KOPT-K1 (cell line): ENCODE measurements around the gene HRH3.

ENCODE experiments used
- H3K27ac ChIP-seq: fragments of 200-600 bp; sonication (generic); 2 replicates; pipeline ENCODE4 v1.5.1; 2016; ENCODE audit warnings: antibody characterized with exemption, mild to moderate bottlenecking, low read depth, low read length; ENCODE audit not compliant: poor library complexity, severe bottlenecking
- H3K36me3 ChIP-seq: fragments of 200-600 bp; sonication (generic); 2 replicates; pipeline ENCODE4 v1.5.1; 2017; ENCODE audit warnings: antibody characterized with exemption, mild to moderate bottlenecking, low read length, moderate library complexity; ENCODE audit not compliant: insufficient read depth
- H3K9me3 ChIP-seq: fragments of 200-600 bp; sonication (generic); 2 replicates; pipeline ENCODE4 v1.5.1; 2017; ENCODE audit warnings: antibody characterized with exemption, low read length, mild to moderate bottlenecking; ENCODE audit not compliant: insufficient read depth, poor library complexity, severe bottlenecking

The HRH3 gene

DNA sequence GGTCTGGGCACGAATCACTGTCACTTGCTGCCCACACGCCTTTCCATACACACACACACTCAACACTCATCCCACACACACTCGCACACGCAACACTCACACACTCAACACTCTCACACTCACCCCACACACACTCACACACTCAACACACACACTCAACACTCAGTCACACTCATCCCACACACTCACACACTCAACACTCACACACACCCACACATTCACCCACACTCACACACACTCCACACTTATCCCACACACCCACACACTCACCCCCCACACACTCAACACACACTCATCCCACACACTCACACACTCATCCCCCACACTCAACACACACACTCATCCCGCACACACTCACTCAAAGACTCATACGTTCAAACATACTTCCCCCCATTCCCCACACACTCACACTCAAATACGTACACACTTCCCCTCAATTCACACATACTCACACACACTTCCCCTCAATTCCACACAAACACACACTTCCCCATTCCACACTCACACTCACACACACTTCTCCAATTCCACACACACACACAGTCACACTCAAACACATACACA lies 9.0 kb upstream of the HRH3 start:
- Histone ChIP-seq H3K27ac (no peak overlapping the region), H3K9me3 (no peaks in the 10 kb centered on the region)

DNA sequence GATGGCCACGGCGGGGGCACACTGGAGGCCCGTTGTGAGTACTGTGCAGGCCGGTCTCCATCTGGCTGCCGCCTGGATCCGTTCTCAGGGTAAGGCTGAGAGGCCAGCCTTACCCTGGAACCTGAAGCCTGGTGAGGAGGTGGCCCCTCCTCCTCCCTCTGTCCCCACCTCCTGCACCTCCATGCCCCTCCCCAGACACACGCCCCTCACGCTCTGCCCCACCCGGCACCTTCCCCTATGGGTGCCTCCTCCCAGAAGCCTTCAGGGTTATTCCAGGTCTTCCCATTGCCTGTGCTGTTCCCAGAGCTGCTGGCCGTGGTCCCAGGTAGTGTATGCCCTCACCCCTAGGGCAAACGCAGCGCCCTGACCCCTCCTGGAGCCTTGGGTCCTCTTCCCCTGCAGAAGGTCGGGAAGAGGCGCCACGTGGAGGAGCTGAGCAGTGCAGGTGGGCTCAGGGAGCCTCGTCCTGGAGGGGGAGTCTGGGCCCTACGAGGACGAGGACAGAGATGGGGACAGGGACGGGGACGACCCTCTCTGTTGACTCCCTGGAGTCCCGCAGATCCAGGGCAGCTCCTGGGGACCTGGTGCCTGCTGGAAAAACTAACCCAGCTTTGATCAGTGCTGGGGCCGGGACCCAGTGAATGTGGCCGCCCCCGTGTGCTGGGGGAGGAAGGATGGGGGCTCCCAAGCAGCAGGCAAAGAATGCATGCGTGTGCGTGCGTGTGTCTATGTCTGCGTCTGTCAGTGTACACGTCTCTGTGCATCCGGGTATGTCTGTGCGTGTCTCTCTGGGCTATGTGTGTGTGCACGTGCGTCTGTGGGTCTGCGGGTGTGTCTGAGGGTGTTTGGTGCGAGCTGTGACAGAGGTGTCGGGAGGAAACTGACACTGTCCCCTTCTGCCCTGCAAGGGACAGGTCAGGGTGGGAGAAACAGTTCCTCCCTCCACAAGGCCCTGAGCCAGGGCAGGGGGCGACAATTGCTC lies 8.2 kb upstream of the HRH3 start:
- H3K27ac ChIP-seq, result no peak overlapping the region
- H3K36me3 ChIP-seq, result no peaks in the 10 kb centered on the region
- H3K9me3 ChIP-seq, result no peaks in the 10 kb centered on the region

More for the DNA sequence above, 9.0 kb upstream of the HRH3 start:
- H3K36me3 ChIP-seq, result no peaks in the 10 kb centered on the region

DNA sequence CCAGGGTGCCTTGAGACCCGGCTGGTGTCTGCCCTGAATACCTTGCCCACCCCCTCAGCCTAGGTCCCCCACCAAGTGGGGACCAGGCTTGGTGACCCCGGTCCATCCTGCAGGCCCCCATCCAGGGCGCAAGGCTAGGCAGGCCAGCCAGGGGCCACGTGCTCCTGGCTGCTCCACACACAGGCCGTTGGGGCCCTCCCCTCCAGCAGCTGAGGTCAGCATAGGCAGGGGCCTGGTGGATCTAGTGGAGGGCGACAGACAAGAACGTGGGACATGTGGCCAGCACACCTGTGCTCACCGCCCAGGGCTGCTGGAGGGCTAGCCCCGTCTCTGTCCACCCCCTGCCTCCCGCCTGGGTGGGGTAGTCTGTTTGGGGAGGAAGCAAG lies 7.5 kb upstream of the HRH3 start:
- no peaks in the 10 kb centered on the region for H3K9me3 ChIP-seq
- H3K36me3 ChIP-seq, result no peaks in the 10 kb centered on the region
- H3K27ac ChIP-seq, result no peak overlapping the region

DNA sequence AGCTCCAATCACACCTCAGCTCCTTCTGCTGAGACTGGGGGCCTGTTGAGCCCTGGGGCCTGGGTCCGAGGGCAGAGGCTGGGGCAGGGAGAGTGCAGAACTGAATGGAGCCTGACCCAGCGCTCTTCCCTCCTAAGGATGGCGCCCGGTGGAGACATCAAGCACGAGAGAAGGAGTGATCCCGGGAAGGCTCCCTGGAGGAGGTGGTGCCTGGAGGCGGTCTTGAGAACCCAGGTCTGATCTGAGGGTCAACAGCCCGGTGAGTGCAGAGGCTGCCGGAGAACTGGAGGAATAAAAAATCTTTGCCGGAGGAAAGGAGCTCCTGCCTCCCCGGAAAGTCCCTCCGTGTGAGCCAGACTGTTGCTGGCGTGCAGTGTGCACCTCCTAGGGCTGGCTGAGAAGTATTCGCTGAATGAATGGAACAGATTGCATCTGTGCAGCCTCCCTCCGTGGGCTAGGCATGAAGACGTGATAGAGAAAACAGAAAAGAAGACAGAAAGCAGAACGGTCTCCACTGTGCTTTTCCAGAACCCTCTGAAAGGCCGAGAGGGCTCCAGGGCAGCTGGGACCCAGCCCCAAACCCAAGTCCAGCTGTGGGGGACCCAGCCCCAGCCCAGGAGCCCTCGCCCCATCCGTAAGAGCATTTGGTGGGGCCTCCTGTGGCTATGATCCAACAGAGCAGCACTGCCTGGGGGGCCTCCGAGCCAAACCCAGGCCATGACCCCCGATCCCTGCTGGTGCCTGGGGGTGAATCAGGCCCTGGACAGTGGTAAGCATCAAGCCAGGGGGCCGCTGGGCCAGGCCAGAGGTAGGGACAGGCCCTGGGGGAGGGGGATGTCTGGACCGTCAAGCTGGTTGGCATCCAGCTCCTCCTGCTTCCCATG lies 6.9 kb upstream of the HRH3 start:
- no peaks in the 10 kb centered on the region for H3K9me3 ChIP-seq
- no peak overlapping the region for H3K27ac ChIP-seq
- H3K36me3 ChIP-seq, result no peaks in the 10 kb centered on the region

DNA sequence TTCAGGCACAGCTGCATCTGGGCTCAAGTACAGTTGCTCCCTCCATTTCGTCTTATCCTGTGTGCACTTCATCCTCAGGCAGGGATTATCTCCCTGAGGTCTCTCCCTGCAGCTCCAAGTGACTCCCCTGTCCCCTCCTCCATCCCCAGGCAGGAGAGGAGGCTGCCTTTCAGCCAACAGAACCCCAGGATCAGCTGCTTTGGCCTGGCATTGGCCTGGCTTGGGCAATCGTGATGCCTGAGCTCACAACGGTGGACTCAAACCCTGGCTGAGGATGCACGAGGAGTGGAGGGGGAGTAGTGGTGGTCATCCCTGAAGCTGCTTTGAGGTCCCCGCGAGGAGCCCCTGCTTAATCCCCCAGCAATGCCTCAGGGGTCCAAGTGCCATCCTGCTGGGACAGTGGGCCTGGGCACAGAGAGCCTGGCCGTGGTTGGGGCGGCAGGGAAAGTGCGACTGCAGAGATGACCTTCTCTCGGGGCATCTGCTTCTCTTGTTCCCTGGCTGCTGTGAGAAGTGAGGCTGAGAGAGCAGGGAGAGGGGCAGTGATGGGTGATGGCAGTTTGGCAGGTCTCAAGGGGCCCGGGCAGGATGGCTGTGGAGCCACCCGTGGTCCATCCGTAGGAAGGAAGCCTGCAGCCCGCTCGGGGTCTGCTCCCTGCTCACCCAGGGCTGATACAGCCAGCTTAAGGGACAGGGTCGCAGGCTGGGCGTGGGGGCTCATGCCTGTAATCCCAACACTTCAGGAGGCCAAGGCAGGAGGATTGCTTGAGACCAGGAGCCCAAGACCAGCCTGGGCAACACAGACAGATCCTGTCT lies 6.0 kb upstream of the HRH3 start:
- no peaks in the 10 kb centered on the region for H3K36me3 ChIP-seq
- no peaks in the 10 kb centered on the region for H3K9me3 ChIP-seq
- no peak overlapping the region for H3K27ac ChIP-seq

DNA sequence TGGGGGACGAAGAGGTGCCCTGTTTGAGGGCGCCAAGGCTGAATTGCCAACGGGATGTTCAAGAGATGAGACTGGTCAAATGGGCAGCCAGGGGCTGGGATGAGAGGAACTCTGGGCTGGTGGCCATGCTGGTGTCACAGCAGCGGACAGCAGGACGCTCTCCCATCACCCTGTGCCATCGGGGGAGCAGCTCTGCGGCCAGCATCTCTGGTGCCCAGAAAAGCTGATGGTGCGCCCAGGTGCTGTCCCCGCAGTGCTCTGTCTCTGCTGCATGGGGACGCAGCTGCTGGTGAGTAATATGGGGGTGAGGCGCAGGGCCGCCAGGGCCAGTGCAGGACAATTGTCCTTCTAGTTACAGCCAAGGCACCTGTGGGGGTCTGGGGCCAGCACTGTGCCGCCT lies 4.9 kb upstream of the HRH3 start:
- Histone ChIP-seq H3K36me3 (no peaks in the 10 kb centered on the region), H3K27ac (no peak overlapping the region), H3K9me3 (no peaks in the 10 kb centered on the region)

DNA sequence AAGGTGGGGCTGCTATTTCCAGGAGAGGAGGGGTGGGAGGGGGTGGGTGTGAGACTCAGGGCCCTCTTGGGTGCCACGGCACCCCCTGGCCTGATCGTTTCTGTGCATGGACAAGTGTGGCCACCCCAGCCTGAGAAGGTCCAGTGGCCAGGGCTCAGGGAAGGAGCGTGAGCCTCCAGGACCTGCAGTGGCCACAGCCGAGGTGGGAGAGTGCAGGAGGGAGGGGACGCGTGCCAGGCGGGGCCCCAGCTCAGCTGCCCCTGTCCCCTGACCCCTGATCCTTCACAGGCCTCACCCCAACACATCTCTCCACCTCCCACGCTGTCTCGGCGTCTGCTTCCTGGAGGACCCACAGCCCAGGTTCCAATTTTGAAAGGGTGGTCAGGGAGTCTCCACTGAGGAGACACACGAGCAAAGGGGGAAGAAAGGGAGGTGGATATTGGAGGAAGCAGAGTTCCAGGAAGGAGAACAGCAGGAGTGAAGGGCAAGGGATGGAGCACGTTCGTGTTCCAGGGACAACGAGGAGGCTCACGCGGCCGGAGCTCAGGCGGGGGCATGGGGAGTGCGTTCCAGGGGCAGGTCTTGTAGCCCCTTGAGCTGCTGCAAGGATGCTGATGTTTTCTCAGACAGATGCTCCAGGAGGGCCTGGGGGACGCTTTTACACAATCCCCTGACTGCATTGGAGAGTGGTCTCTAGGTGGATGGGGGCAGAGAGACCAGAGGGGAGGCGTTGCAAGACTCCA lies 4.2 kb upstream of the HRH3 start:
- Histone ChIP-seq H3K36me3 (no peaks in the 10 kb centered on the region), H3K9me3 (no peaks in the 10 kb centered on the region), H3K27ac (no peak overlapping the region)

DNA sequence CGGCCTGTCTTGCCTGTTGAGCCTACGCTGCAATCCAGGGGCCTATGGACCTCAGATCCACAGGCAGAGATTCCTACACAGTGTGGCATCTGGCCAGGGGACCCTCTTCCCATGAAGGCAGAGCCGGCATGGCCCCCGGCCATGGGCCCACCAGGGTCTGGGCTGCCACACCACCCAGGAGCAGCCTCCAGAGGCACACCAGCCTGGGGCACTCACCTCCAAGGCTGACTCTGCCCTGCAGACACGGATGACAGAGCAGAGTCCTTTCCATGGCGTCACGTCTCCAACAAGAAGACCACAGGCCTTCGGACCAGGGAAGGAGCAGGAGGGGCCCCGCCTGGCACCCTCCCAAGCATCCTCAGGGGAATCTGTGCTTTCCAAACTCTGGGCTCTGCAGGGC lies 3.5 kb upstream of the HRH3 start:
- H3K9me3 ChIP-seq, result no peaks in the 10 kb centered on the region
- no peak overlapping the region for H3K27ac ChIP-seq
- no peaks in the 10 kb centered on the region for H3K36me3 ChIP-seq

DNA sequence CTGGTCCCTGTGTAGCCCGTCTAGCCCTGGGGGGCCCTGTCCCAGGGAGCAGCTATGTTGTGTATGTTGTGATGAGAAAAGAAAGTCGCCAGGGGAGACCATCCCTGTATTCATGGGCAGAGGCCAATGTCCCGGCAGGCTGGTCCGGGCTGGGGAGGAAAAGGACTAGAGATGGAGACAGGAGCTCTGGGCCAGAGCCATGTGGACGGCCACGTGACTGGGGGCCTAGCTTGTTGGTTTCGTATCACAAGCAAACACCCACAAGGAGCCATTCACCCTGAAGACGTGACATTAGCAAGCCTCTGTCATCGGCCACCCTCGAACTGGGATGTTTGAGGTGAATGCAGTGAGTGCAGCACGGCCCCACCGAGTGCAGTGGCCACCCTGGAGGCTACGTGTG lies 2.9 kb upstream of the HRH3 start:
- no peaks in the 10 kb centered on the region for H3K36me3 ChIP-seq
- no peak overlapping the region for H3K27ac ChIP-seq
- H3K9me3 ChIP-seq, result no peaks in the 10 kb centered on the region

DNA sequence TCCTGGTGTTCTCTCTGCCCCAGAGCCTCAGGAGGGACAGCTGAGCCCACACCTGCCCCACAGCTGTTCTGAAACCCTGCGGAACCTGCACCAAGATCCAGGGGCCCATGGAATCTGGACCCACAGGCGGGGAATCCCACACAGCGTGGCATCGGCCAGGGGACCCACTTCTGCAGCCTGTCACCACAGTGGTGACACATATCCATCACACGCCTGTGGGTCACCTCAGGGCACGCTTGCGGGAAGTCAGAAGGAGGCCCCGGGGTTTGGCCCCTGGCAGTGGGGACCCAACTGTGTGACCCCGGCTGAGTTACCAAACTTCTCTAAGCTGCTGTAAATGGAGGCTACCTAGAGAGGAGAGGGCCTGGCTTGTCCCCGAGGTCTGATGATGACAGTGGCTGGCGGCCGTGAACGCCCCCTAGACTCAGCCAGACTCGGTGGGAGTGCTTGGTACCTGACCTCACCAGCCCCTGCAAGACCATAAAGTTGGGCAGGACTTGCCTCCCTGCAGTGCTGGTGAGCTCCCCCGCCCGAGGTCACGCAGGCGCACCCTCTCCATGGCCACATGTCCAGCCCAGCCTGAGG lies 2.3 kb upstream of the HRH3 start:
- Histone ChIP-seq H3K9me3 (no peaks in the 10 kb centered on the region), H3K27ac (no peak overlapping the region), H3K36me3 (no peaks in the 10 kb centered on the region)

DNA sequence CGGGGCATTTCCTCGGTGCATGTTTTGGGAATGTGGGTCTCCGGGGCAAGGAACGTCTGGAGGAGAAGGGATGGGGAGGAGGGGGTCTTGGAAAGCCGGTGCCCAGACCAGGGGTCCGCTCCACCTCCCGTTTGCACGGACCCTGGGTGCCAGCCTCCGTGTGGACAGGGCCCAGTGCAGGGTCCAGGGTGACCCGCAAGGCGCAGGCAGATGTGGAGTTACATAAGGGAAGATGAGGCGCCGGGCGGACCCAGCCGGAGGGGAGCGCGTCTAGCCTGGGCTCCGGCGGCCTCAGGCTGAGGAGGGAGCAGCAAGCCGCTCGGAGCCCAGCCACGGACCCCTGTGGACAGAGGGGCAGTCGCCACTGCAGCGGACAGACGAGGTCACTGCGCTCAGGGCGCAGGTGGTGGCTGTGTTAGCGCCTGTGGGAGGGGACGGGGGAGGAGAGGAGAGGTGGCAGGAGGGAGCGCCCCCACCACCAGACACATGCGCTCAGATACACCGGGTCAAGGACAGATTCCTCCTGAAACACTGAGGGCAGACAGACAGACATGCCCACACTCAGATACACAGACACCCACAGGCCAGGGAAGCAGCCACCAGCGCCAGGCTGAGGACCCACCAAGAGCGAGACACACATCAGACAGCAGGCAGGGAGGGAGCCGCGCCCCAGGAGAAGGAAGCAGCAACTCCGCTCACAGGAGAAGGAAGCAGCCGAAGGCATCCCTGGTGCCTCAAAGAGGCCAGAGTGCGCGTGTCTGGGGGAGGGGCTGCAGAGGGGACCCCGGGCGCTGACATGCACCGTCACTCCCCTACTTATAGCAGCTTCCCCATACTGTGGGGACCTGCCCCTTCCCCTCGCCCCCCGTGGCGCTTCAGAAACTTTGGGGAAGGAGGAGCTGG lies 839 bp upstream of the HRH3 start:
- no peak overlapping the region for H3K27ac ChIP-seq
- H3K36me3 ChIP-seq, result no peaks in the 10 kb centered on the region

DNA sequence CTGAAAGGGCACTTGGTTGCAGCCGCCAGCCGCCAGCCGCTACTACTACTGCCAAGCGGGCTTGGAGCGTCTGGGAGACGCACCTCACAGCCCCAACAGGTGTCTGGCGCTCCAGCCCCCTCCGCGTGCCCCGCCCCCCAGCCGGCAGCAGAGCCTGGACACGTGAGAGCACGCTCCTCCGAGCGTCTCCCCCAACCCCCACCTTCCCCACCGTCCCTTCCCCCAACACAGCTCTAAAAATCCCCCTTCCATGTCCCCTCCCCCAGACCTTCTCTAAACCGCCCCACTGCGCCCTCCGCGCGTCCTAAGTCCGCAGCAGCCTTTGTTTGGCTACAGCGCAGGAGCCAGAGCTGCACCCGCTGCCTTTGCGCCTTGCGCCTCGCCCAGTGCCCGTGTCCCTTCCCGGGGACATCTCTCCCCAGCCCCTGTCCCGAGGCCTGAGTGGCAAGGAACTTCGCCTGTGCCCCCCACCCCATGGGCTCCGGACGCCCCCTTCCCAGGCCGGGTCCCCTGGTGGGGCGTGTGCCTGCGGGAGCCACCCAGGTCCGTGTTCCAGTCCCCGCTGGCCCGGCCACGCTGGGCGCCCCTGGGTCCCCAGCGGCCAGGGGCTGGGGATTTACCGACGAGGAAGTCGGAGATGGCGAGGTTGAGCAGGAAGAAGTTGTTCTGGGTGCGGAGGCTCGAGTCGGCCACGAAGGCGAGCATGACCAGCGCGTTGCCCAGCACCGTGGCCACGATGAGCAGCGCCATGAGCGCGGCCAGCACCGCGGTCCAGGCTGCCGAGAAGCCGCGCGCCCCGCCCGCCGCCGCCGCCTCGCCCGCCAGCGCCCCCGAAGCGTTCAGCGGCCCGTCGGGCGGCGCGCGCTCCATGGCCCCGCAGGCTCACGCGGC lies 732 bp downstream of the HRH3 start:
- H3K36me3 ChIP-seq, result no peaks in the 10 kb centered on the region
- no peak overlapping the region for H3K27ac ChIP-seq
- H3K9me3 ChIP-seq, result no peaks in the 10 kb centered on the region

More for the DNA sequence above, 839 bp upstream of the HRH3 start:
- no peaks in the 10 kb centered on the region for H3K9me3 ChIP-seq
